HepG2 (cell line): ENCODE measurements around the gene CORO7. TPM values are rescaled to one million over a fixed set of nuclear protein-coding genes. Genes with fewer than 3 reads are reported as not detected.

Source experiments
- ATAC-seq: fragments of 200-7000 bp; cut with Tn5 transposase; 3 replicates; pipeline ENCODE4 v1.9.1; 2020; ENCODE audit warnings: mild to moderate bottlenecking, moderate library complexity
- BruUV-seq: library from RNA; stranded (reverse); fragments of 400-500 nt; replicated peaks from 2 replicates; lab custom pipeline; 2021; lab: Mats Ljungman, UMichigan
- CTCF ChIA-PET: fragments of 300-600 bp; formaldehyde crosslinking; extraction: SDS; loops from one replicate; lab custom pipeline; 2021; ENCODE audit warnings: low total read pairs, inconsistent platforms, low intra/inter-chr PET ratio; lab: Yijun Ruan, JAX
- POLR2A ChIA-PET: fragments of 350-600 bp; sonication (Branson Sonifier 250); formaldehyde crosslinking; loops from one replicate; lab custom pipeline; 2020; ENCODE audit warnings: antibody characterized with exemption, inconsistent platforms; lab: Yijun Ruan, JAX
- DNase-seq: peaks from one replicate; pipeline ENCODE4 v3.0.0-alpha.2; 2015; ENCODE audit warnings: low spot score
- FAIRE-seq: peaks from 3 replicates; lab custom pipeline; 2011; peaks lifted over from hg19 to GRCh38; lab: Jason Lieb, UNC
- H2AFZ ChIP-seq: one replicate; pipeline ENCODE4 v1.6.1; 2011; ENCODE audit warnings: low read length, inconsistent platforms
- H3K27ac ChIP-seq: fragments of 300-600 bp; 3 replicates; pipeline ENCODE4 v1.8.0; 2011; ENCODE audit warnings: mixed run types, mild to moderate bottlenecking, mixed read lengths, low read length, inconsistent platforms; ENCODE audit not compliant: insufficient read depth; ENCODE audit errors: extremely low read length
- H3K27me3 ChIP-seq, 2 experiments: fragments of 200-600 bp in 1 of 2; 2 replicates in 1 of 2; 3 replicates in 1 of 2; pipeline versions ENCODE4 v1.6.0 to v1.8.0; 2011; ENCODE audit warnings: low read length in 2 of 2, mild to moderate bottlenecking in 2 of 2, moderate library complexity in 2 of 2, inconsistent platforms in 1 of 2; ENCODE audit not compliant: insufficient read depth in 2 of 2, control insufficient read depth in 1 of 2
- H3K36me3 ChIP-seq, 2 experiments: fragments of 200-600 bp in 1 of 2; replicated peaks in 1 of 2; 2 replicates in 1 of 2; 3 replicates in 1 of 2; pipeline versions ENCODE4 v1.5.1 to v1.8.0; 2011; ENCODE audit warnings: low read length in 2 of 2, inconsistent platforms in 1 of 2; ENCODE audit not compliant: insufficient read depth in 2 of 2, control insufficient read depth in 1 of 2
- H3K4me1 ChIP-seq: 2 replicates; pipeline ENCODE4 v1.5.1; 2012; ENCODE audit warnings: low read length, inconsistent platforms; ENCODE audit not compliant: insufficient read depth
- H3K4me2 ChIP-seq: 2 replicates; pipeline ENCODE4 v1.6.0; 2011; ENCODE audit warnings: low read depth, low read length, inconsistent platforms
- H3K4me3 ChIP-seq, 3 experiments: fragments of 200-600 bp in 1 of 3; sonication (generic), shearing (Covaris generic) in 1 of 3; replicated peaks in 1 of 3; 2 replicates each; pipeline ENCODE4 v1.5.1; 2011 to 2016; ENCODE audit warnings: low read length in 3 of 3, inconsistent platforms in 2 of 3, low read depth in 2 of 3, mild to moderate bottlenecking in 2 of 3, control low read depth in 1 of 3, mixed read lengths in 1 of 3; ENCODE audit not compliant: insufficient read depth in 1 of 3
- H3K79me2 ChIP-seq: one replicate; pipeline ENCODE4 v1.6.1; 2011; ENCODE audit warnings: low read length, inconsistent platforms; ENCODE audit not compliant: insufficient read depth
- H3K9ac ChIP-seq: 2 replicates; pipeline ENCODE4 v1.6.0; 2011; ENCODE audit warnings: mild to moderate bottlenecking, low read depth, low read length, inconsistent platforms; ENCODE audit not compliant: insufficient read depth
- H3K9me3 ChIP-seq: 2 replicates; pipeline ENCODE4 v1.5.1; 2012; ENCODE audit warnings: mild to moderate bottlenecking, low read length
- H4K20me1 ChIP-seq: 2 replicates; pipeline ENCODE4 v1.6.0; 2011; ENCODE audit warnings: inconsistent platforms, mild to moderate bottlenecking, low read length, moderate library complexity; ENCODE audit not compliant: insufficient read depth
- CENPX ChIP-seq: sonication (generic); formaldehyde crosslinking; IDR thresholded peaks from 2 replicates; pipeline ENCODE4 v1.9.0; 2021; ENCODE audit warnings: mild to moderate bottlenecking, missing genetic modification reagents, moderate library complexity
- EED ChIP-seq: sonication (generic); formaldehyde crosslinking; IDR thresholded peaks from 2 replicates; pipeline ENCODE4 v1.5.0; 2020; ENCODE audit warnings: mild to moderate bottlenecking, missing genetic modification reagents
- FOXA3 ChIP-seq: IDR thresholded peaks from 2 replicates; pipeline ENCODE4 v1.6.1; 2016; ENCODE audit warnings: missing genetic modification reagents, missing compliant biosample characterization
- GFI1 ChIP-seq: sonication (generic); formaldehyde crosslinking; IDR thresholded peaks from 2 replicates; pipeline ENCODE4 v1.5.0; 2020; ENCODE audit warnings: missing genetic modification reagents, mild to moderate bottlenecking, borderline replicate concordance
- HDAC6 ChIP-seq: fragments of 200-600 bp; sonication (generic); IDR thresholded peaks from 2 replicates; pipeline ENCODE4 v1.7.0; 2017; ENCODE audit warnings: mild to moderate bottlenecking, antibody characterized with exemption, low read length, low read depth
- KDM6A ChIP-seq: IDR thresholded peaks from 2 replicates; pipeline ENCODE4 v1.6.1; 2016; ENCODE audit warnings: low read depth
- MTF1 ChIP-seq: sonication (generic); formaldehyde crosslinking; IDR thresholded peaks from 2 replicates; pipeline ENCODE4 v1.5.0; 2020; ENCODE audit warnings: missing genetic modification reagents
- NAIF1 ChIP-seq: sonication (generic); formaldehyde crosslinking; IDR thresholded peaks from 2 replicates; pipeline ENCODE4 v1.5.0; 2020; ENCODE audit warnings: mild to moderate bottlenecking, missing genetic modification reagents, borderline replicate concordance
- SALL2 ChIP-seq: sonication (generic); formaldehyde crosslinking; IDR thresholded peaks from 2 replicates; pipeline ENCODE4 v1.8.1; 2023; ENCODE audit warnings: mild to moderate bottlenecking, missing genetic modification reagents, inconsistent platforms
- YEATS2 ChIP-seq: sonication (generic); formaldehyde crosslinking; IDR thresholded peaks from 2 replicates; pipeline ENCODE4 v1.4.0; 2020; ENCODE audit warnings: missing genetic modification reagents, borderline replicate concordance
- ZNF121 ChIP-seq: sonication (generic); formaldehyde crosslinking; IDR thresholded peaks from 2 replicates; pipeline ENCODE4 v1.5.0; 2020; ENCODE audit warnings: mild to moderate bottlenecking, missing genetic modification reagents
- ZNF564 ChIP-seq: sonication (generic); formaldehyde crosslinking; IDR thresholded peaks from 2 replicates; pipeline ENCODE4 v1.8.1; 2023; ENCODE audit warnings: mild to moderate bottlenecking, missing genetic modification reagents
- ZNF660 ChIP-seq: sonication (generic); formaldehyde crosslinking; IDR thresholded peaks from 2 replicates; pipeline ENCODE4 v1.5.1; 2020; ENCODE audit warnings: mild to moderate bottlenecking, low read depth, missing genetic modification reagents, borderline replicate concordance
- ZSCAN31 ChIP-seq: sonication (generic); formaldehyde crosslinking; IDR thresholded peaks from 2 replicates; pipeline ENCODE4 v1.5.0; 2020; ENCODE audit warnings: low read depth, mild to moderate bottlenecking, missing genetic modification reagents
- WGBS: methylation state at CpG from one replicate; pipeline ENCODE4 v1.1.6; 2017; ENCODE audit warnings: low lambda C conversion rate; 5-methylcytosine and 5-hydroxymethylcytosine counted together
- in situ Hi-C: cut with HindIII; loops from 2 replicates; pipeline ENCODE4 v1.10.0; 2017; ENCODE audit warnings: low pct_unique_long_range_greater_than_20kb; ENCODE audit not compliant: extremely low pct_ligation_motif_present
- intact Hi-C: fragments of 100-400 bp; cut with micrococcal nuclease; formaldehyde crosslinking; loops from one replicate; pipeline ENCODE4 v1.10.0; 2022; ENCODE audit not compliant: unreplicated experiment
- polyA plus RNA-seq, 8 experiments: library from polyadenylated mRNA; depleted of rRNA in 3 of 8; stranded (reverse) in 7 of 8; unstranded in 1 of 8; fragments of >200 nt; fragmentation: Illumina TruSeq in 4 of 8; extraction: Trizol in 4 of 8; gene quantifications; 2 replicates each; pipeline versions ENCODE4 v1.2.1 to v1.2.3, GENCODE V29; 2011 to 2016; ENCODE audit warnings: low read depth in 4 of 8, missing spikeins in 1 of 8, mixed read lengths in 1 of 8; ENCODE audit not compliant: insufficient read depth in 1 of 8
- total RNA-seq, 5 experiments: library from RNA; depleted of rRNA; stranded (reverse); fragments of >200 nt; fragmentation: Illumina TruSeq; extraction: Trizol; gene quantifications; 2 replicates each; pipeline ENCODE4 v1.2.3, GENCODE V29; 2016; ENCODE audit warnings: low read depth in 1 of 5
- TF ChIP-seq, protein P1 (sequence below): sonication (generic); formaldehyde crosslinking; IDR thresholded peaks from 2 replicates; pipeline ENCODE4 v1.8.0; 2022; ENCODE audit warnings: mild to moderate bottlenecking, missing genetic modification reagents, moderate library complexity
- TF ChIP-seq, protein P2 (sequence below): conservative IDR thresholded peaks from 2 replicates; pipeline ENCODE4 v1.6.1; 2018; ENCODE audit warnings: missing genetic modification reagents

CORO7 gene
- total and polyA plus RNA-seq, 2 of the 13 experiments (the other 11 are each of a cell fraction or from before 2014, with no cell fraction given): 9.9 to 14.3 TPM

DNA sequence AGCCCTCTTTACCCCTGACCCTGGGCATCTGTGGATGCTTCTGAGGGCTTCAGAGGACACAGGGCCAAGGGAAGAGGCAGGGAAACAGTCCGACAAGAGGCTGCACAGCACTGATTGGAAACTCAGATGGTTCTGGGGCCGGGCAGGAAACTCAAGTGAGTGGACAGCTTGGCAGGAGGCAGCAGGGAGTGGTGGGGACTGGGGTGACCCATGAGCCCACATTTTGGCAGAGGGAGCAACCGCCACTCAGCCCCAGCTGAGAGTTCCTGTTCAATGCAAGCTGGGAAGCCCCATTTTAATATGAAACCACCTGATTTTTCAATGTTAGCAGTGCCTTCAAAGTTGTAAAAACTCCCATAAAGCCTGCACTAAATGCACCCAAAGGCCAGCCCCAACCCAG lies 46.2 kb downstream of the CORO7 start:
- no peaks in the 10 kb centered on the region for H3K9me3 ChIP-seq
- H3K79me2 ChIP-seq: peaks cover 29% of the 10 kb centered on the region
- FAIRE-seq (no peak), DNase-seq (no peak), ATAC-seq (no peak)
- H3K36me3 ChIP-seq: no peaks in the 10 kb centered on the region
- intact Hi-C loops: no loop called here
- in situ Hi-C loops: no loop called here
- peak overlapping the region in 1 of 3 experiments; percentile 82; a peak in 1 of 6 replicates for H3K4me3 ChIP-seq
- POLR2A ChIA-PET: interaction anchor here (0.8 to 3.5 kb wide), 13 partner anchors 9 to 246 kb away, joined by 3 to 36 read pairs (median 4); partner anchors contain the start of genes GLIS2 and PAM16
- peak overlapping the region; percentile 86 for H3K4me2 ChIP-seq
- peaks cover 78% of the 10 kb centered on the region for H3K4me1 ChIP-seq
- BruUV-seq: no TSS peak
- peaks cover 20% of the 10 kb centered on the region for H4K20me1 ChIP-seq
- no peaks in the 10 kb centered on the region for H3K27me3 ChIP-seq
- CTCF ChIA-PET: no interaction called here
- WGBS: 41% methylated on average over 2 of the region's 3 CpGs
- TF ChIP-seq, protein P1, sequence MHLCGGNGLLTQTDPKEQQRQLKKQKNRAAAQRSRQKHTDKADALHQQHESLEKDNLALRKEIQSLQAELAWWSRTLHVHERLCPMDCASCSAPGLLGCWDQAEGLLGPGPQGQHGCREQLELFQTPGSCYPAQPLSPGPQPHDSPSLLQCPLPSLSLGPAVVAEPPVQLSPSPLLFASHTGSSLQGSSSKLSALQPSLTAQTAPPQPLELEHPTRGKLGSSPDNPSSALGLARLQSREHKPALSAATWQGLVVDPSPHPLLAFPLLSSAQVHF (CRISPR knock-in tag): no peak
- TF ChIP-seq ZSCAN31 (CRISPR knock-in tag) (no peak), GFI1 (CRISPR knock-in tag) (no peak), EED (CRISPR knock-in tag) (no peak), FOXA3 (CRISPR knock-in tag) (no peak), ZNF660 (CRISPR knock-in tag) (no peak), CENPX (no peak), SALL2 (CRISPR knock-in tag) (no peak), KDM6A (CRISPR knock-in tag) (no peak), HDAC6 (no peak), ZNF564 (CRISPR knock-in tag) (no peak), YEATS2 (CRISPR knock-in tag) (no peak), ZNF121 (CRISPR knock-in tag) (no peak), NAIF1 (CRISPR knock-in tag) (no peak), MTF1 (CRISPR knock-in tag) (no peak)
- TF ChIP-seq, protein P2, sequence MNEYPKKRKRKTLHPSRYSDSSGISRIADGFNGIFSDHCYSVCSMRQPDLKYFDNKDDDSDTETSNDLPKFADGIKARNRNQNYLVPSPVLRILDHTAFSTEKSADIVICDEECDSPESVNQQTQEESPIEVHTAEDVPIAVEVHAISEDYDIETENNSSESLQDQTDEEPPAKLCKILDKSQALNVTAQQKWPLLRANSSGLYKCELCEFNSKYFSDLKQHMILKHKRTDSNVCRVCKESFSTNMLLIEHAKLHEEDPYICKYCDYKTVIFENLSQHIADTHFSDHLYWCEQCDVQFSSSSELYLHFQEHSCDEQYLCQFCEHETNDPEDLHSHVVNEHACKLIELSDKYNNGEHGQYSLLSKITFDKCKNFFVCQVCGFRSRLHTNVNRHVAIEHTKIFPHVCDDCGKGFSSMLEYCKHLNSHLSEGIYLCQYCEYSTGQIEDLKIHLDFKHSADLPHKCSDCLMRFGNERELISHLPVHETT (CRISPR knock-in tag): no peak
- H2AFZ ChIP-seq: no peak overlapping the region
- H3K27ac ChIP-seq: peak overlapping the region; percentile 76
- H3K9ac ChIP-seq: peak overlapping the region; percentile 78; the same call in 1 of the 2 replicates
